Thyroid gland (tissue), 4 donors: ENCODE data around the gene PAK1IP1. TPM values are rescaled to one million over a fixed set of nuclear protein-coding genes. Genes with fewer than 3 reads are reported as not detected.

Source experiments
- DNase-seq, 2 donors: peaks; one replicate each; pipeline ENCODE4 v3.0.0-alpha.2; 2019
- H3K27ac ChIP-seq, 3 donors: fragments of 200-600 bp; sonication (generic); 1 replicate in 2 of 3; 2 replicates in 1 of 3; pipeline ENCODE4 v1.5.1; 2016 to 2019; ENCODE audit warnings: mild to moderate bottlenecking in 1 of 3, moderate library complexity in 1 of 3
- H3K27me3 ChIP-seq: fragments of 200-600 bp; sonication (generic); one replicate; pipeline ENCODE4 v1.5.1; 2019
- H3K36me3 ChIP-seq, 2 donors: fragments of 200-600 bp; sonication (generic); one replicate each; pipeline ENCODE4 v1.5.1; 2016 to 2019
- H3K4me1 ChIP-seq, 2 donors: fragments of 200-600 bp; sonication (generic); one replicate each; pipeline ENCODE4 v1.5.1; 2017 to 2019
- H3K4me3 ChIP-seq, 3 donors: fragments of 200-600 bp; sonication (generic); replicated peaks in 1 of 3; 1 replicate in 2 of 3; 2 replicates in 1 of 3; pipeline ENCODE4 v1.5.1; 2016; ENCODE audit warnings: mild to moderate bottlenecking in 1 of 3
- H3K9me3 ChIP-seq: fragments of 200-600 bp; sonication (generic); one replicate; pipeline ENCODE4 v1.5.1; 2017
- POLR2A ChIP-seq, 2 donors: fragments of 450-650 bp; IDR thresholded peaks; one replicate each; pipeline ENCODE4 v1.6.1; 2017; ENCODE audit warnings: antibody characterized with exemption in 2 of 2, mild to moderate bottlenecking in 2 of 2, moderate library complexity in 1 of 2
- WGBS, 2 donors: methylation state at CpG; one replicate each; pipeline ENCODE4 v1.1.5; 2017; 5-methylcytosine and 5-hydroxymethylcytosine counted together
- intact Hi-C: fragments of 100-400 bp; cut with DNase I; formaldehyde crosslinking; loops from one replicate; pipeline ENCODE4 v1.15.1; 2023
- total RNA-seq, 4 donors: library from RNA; depleted of rRNA; stranded (reverse); fragments of >200 nt; gene quantifications; one replicate each; pipeline ENCODE4 v1.2.3, GENCODE V29; 2016
- TF ChIP-seq, protein P1 (sequence below), 6 experiments: fragments of 200-600 bp in 3 of 6; fragments of 450-650 bp in 3 of 6; sonication (generic) in 3 of 6; IDR thresholded peaks; one replicate each; pipeline ENCODE4 v1.5.1; 2016 to 2019; ENCODE audit warnings: antibody characterized with exemption in 6 of 6, mild to moderate bottlenecking in 2 of 6, inconsistent platforms in 1 of 6, moderate library complexity in 1 of 6

Gene PAK1IP1
- total RNA-seq, 4 donors from 2014 or later = 8.8 to 15.6 (median 12.7) TPM

DNA sequence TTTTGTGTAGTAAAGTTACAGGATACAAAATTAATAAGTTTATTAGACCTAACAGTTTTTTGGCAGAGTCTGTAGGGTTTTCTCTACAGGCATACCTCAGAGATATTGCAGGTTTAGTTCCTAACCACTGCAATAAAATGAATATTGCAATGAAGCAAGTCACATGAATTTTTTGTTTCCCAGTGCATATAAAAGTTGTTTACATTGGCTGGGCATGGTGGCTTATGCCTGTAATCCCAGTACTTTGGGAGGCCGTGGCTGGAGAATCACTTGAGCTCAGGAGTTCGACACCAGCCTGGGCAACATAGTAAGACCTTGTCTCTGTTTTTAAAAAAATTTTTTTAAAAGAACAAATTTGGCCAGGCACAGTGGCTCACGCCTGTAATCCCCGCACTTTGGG is 16.3 kb upstream of the PAK1IP1 start:
- H3K27ac ChIP-seq = no peak overlapping the region
- 83 to 95% methylated on average over 4 of the region's 4 CpGs for WGBS, 2 donors
- TF ChIP-seq POLR2A (IDR thresholded peaks at IDR 0.05) = no peak
- TF ChIP-seq, protein P1, sequence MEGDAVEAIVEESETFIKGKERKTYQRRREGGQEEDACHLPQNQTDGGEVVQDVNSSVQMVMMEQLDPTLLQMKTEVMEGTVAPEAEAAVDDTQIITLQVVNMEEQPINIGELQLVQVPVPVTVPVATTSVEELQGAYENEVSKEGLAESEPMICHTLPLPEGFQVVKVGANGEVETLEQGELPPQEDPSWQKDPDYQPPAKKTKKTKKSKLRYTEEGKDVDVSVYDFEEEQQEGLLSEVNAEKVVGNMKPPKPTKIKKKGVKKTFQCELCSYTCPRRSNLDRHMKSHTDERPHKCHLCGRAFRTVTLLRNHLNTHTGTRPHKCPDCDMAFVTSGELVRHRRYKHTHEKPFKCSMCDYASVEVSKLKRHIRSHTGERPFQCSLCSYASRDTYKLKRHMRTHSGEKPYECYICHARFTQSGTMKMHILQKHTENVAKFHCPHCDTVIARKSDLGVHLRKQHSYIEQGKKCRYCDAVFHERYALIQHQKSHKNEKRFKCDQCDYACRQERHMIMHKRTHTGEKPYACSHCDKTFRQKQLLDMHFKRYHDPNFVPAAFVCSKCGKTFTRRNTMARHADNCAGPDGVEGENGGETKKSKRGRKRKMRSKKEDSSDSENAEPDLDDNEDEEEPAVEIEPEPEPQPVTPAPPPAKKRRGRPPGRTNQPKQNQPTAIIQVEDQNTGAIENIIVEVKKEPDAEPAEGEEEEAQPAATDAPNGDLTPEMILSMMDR (IDR thresholded peaks at IDR 0.05) = no peak
- intact Hi-C loops = no loop called here
- H3K4me3 ChIP-seq = no peak overlapping the region
- H3K27me3 ChIP-seq = no peaks in the 10 kb centered on the region
- no peaks in the 10 kb centered on the region for H3K9me3 ChIP-seq
- H3K36me3 ChIP-seq = no peaks in the 10 kb centered on the region
- no peak for DNase-seq
- no peaks in the 10 kb centered on the region for H3K4me1 ChIP-seq

DNA sequence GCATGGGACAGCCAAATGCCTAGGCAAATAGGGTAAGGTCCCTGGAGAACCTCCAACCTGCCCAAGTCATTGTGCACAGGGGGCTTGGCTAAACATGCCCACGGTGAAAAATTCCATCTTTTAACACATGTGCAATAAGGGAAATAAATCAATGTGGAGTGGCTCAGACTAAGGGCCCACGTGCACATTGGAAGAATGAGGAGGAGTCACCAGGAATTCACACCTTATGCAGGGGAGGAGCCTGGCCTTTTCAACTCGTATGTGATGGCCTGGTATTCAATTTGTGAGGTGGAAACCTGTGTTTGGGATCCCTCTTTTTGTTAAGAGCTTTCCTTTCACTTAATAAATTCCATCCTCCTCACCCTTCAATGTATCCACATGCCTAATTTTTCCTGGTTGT is 13.0 kb upstream of the PAK1IP1 start:
- H3K4me1 ChIP-seq = no peaks in the 10 kb centered on the region
- DNase-seq = no peak
- no peaks in the 10 kb centered on the region for H3K9me3 ChIP-seq
- no peaks in the 10 kb centered on the region for H3K36me3 ChIP-seq
- H3K27me3 ChIP-seq = no peaks in the 10 kb centered on the region
- H3K4me3 ChIP-seq = no peak overlapping the region
- TF ChIP-seq, protein P1 (IDR thresholded peaks at IDR 0.05) = no peak
- no peak for TF ChIP-seq POLR2A (IDR thresholded peaks at IDR 0.05)
- H3K27ac ChIP-seq = no peak overlapping the region
- intact Hi-C loops = no loop called here
- 70 to 72% methylated on average over 3 of the region's 3 CpGs for WGBS, 2 donors

DNA sequence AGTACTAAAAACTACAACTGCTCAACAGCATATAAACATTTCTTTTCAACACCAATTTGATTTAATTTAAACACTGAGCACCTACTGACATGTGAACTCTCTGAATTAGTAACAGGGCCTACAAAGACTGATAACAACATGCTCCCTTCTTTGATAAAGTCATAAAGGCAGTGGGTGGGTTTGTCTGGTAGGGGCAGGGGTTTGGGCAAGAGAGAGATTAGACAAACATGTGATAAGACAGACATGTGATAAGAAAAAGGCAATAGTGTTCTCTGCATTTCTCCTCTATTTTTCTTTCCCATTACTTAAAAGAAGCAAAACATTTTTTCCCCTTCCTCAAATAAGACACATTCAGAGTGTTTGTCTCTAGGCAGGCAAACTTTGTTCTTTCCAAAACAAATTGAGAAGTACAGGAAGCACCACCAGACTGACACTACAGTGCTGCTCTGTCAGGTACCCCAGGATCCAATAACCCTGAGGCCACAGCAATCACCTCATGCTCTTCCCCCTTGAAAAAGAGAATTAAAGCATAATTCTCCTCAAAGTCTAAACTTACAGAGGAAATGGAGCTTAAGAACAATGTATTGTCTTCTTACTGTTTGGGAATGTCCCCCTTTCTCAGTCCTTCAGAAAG is 12.3 kb upstream of the PAK1IP1 start:
- H3K4me1 ChIP-seq = no peaks in the 10 kb centered on the region
- DNase-seq = no peak
- H3K27ac ChIP-seq = no peak overlapping the region
- no peak overlapping the region for H3K4me3 ChIP-seq
- H3K36me3 ChIP-seq = no peaks in the 10 kb centered on the region
- TF ChIP-seq POLR2A (IDR thresholded peaks at IDR 0.05) = no peak
- TF ChIP-seq, protein P1 (IDR thresholded peaks at IDR 0.05) = no peak
- no peaks in the 10 kb centered on the region for H3K9me3 ChIP-seq
- intact Hi-C loops = no loop called here
- no peaks in the 10 kb centered on the region for H3K27me3 ChIP-seq

DNA sequence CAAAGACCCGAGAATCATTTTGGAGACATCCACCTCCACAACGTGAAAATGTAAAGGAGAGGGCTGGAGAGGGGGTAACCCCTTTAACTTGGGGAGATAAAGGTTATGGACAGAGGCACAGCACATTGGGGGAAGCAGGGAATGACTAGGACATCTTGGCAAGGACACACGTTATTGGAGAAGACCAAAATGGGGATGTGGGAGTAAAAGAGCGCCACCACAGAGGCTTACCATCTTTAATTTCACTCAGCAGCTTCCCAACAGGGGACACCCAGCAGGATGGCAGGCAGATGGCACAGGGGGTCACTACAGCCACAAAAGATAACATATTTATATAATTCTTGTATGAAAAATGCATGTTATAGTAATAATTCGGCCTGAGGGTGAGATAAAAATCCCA is 10.2 kb upstream of the PAK1IP1 start:
- H3K4me1 ChIP-seq = no peaks in the 10 kb centered on the region
- H3K27me3 ChIP-seq = no peaks in the 10 kb centered on the region
- intact Hi-C loops = no loop called here
- TF ChIP-seq, protein P1 (IDR thresholded peaks at IDR 0.05) = no peak
- TF ChIP-seq POLR2A (IDR thresholded peaks at IDR 0.05) = no peak
- 80 to 81% methylated on average over 5 of the region's 5 CpGs for WGBS, 2 donors
- H3K36me3 ChIP-seq = no peaks in the 10 kb centered on the region
- no peak for DNase-seq
- no peak overlapping the region for H3K27ac ChIP-seq
- H3K4me3 ChIP-seq = no peak overlapping the region
- H3K9me3 ChIP-seq = no peaks in the 10 kb centered on the region

DNA sequence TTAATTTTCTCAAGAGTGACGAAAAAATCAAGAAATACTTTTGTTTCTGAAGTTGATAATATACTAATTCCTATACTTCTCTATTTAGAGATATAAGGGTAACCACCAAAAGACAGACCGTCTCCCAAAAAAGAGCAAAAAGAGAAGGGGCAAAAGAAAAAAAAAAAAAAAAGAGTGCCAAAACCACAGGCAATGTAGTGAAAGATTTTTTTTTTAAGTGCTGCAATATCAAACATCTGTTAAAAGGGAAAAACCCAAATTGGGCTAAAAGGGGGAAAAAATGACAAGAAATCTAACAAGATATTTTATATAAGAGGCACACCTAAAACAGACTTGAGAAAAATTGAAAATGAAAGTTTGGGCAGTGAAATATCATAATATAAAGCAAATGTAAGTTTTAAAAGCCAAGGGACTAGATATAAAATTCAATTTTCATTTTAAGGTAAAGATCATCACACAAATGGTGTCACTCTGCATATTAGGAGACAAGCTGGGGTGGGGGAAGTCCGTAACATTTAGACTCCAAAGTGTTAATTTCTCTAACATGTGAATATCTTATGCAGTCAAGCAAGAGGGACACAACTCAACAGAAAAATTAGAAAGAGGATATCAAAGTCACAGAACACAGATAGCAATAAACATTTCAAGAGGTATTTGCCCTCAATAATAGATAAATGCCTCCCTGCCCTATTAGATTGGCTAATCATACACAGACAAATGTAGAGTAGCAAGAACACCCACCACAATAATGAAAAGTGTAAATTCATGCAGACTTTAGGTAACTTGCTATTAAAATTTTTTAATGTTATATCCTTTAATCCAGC is 9.5 kb upstream of the PAK1IP1 start:
- Histone ChIP-seq H3K27me3 (no peaks in the 10 kb centered on the region), H3K4me3 (no peak overlapping the region), H3K9me3 (no peaks in the 10 kb centered on the region), H3K4me1 (no peaks in the 10 kb centered on the region), H3K36me3 (no peaks in the 10 kb centered on the region), H3K27ac (no peak overlapping the region)
- intact Hi-C loops = no loop called here
- WGBS, 2 donors = 77 to 78% methylated on average over 3 of the region's 3 CpGs
- DNase-seq = no peak
- TF ChIP-seq POLR2A (IDR thresholded peaks at IDR 0.05) = no peak
- TF ChIP-seq, protein P1 (IDR thresholded peaks at IDR 0.05) = no peak
